Chondrocyte (in vitro differentiated cells): ENCODE data around the gene NEUROD2. TPM values are rescaled to one million over a fixed set of nuclear protein-coding genes. Genes with fewer than 3 reads are reported as not detected.

Source experiments
- DNase-seq: peaks from one replicate; pipeline ENCODE4 v3.0.0; 2021; ENCODE audit warnings: mixed read lengths, low spot score
- H3K27ac Mint-ChIP-seq: one replicate; pipeline ENCODE4 v1.8.0; 2021; ENCODE audit warnings: mild to moderate bottlenecking, moderate library complexity, mixed read lengths; ENCODE audit not compliant: unreplicated experiment
- H3K27me3 Mint-ChIP-seq: 2 replicates; pipeline ENCODE4 v1.8.0; 2021; ENCODE audit warnings: low read depth, mixed read lengths
- H3K36me3 Mint-ChIP-seq: 2 replicates; pipeline ENCODE4 v1.8.0; 2021; ENCODE audit warnings: low read depth, mixed read lengths
- H3K4me1 Mint-ChIP-seq: 2 replicates; pipeline ENCODE4 v1.8.0; 2021; ENCODE audit warnings: low read depth, mild to moderate bottlenecking, mixed read lengths
- H3K4me3 Mint-ChIP-seq: one replicate; pipeline ENCODE4 v1.8.0; 2021; ENCODE audit warnings: mild to moderate bottlenecking, moderate library complexity, mixed read lengths; ENCODE audit not compliant: unreplicated experiment
- H3K9me3 Mint-ChIP-seq: 2 replicates; pipeline ENCODE4 v1.8.0; 2021; ENCODE audit warnings: low read depth, mixed read lengths
- total RNA-seq: library from RNA; stranded (reverse); gene quantifications from 3 replicates; pipeline ENCODE4 v1.2.1, GENCODE V29; 2021
- TF ChIP-seq, protein P1 (sequence below): fragments of 200-600 bp; sonication (generic); IDR thresholded peaks from 2 replicates; pipeline ENCODE4 v1.5.0; 2021; ENCODE audit warnings: antibody characterized with exemption, mild to moderate bottlenecking, moderate library complexity

The NEUROD2 gene
- total RNA-seq, 1 donor from 2014 or later, result not detected

- Mint-ChIP-seq H3K27ac (no peak overlapping the region), H3K27me3 (peaks cover 62% of the 10 kb centered on the region), H3K9me3 (no peaks in the 10 kb centered on the region), H3K36me3 (no peaks in the 10 kb centered on the region), H3K4me1 (peaks cover 7% of the 10 kb centered on the region), H3K4me3 (no peak overlapping the region)
- TF ChIP-seq, protein P1, sequence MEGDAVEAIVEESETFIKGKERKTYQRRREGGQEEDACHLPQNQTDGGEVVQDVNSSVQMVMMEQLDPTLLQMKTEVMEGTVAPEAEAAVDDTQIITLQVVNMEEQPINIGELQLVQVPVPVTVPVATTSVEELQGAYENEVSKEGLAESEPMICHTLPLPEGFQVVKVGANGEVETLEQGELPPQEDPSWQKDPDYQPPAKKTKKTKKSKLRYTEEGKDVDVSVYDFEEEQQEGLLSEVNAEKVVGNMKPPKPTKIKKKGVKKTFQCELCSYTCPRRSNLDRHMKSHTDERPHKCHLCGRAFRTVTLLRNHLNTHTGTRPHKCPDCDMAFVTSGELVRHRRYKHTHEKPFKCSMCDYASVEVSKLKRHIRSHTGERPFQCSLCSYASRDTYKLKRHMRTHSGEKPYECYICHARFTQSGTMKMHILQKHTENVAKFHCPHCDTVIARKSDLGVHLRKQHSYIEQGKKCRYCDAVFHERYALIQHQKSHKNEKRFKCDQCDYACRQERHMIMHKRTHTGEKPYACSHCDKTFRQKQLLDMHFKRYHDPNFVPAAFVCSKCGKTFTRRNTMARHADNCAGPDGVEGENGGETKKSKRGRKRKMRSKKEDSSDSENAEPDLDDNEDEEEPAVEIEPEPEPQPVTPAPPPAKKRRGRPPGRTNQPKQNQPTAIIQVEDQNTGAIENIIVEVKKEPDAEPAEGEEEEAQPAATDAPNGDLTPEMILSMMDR, result no peak
- no peak for DNase-seq
Observed at GRCh38 chr17:39603304-39604016, 4.3 kb downstream of the NEUROD2 start.

DNA sequence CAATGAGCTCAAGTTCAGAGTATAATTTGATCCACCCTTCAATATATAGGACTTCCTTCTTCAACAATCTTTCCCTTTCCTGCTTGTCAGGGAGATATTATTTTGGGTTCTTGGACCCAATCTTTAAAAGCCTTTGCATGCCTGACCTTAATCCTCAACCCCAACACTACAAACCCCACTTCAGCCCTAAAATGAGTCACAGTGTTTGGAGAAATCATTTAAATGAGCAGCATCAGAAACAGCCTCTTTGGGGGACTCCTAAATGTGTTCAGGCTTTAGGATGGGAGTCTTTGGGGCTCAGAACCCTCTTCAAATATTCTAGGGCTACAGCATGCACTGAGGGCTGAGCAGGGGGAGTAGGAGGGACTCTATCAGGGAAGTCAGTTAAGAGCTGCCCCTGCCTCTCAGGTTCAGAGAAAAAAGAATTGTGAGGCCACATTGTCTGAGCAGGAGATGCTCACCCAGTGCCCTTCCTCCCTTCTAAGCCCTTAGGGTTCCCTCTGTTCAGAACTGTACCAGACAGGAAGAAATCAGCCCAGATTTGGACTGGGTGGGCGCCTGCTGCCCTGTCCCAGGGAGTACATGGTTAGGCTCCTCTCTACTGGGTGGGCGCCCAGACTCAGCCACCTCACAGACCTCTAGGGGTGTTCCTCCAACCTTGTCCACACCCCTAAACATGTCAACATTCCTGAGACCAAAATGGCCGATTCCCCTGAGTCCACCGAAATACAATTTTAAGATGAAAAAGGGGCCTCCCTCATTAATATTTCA, 5.0 kb downstream of the NEUROD2 start:
- Mint-ChIP-seq H3K27me3 (peaks cover 68% of the 10 kb centered on the region), H3K4me1 (peaks cover 7% of the 10 kb centered on the region), H3K4me3 (no peak overlapping the region), H3K9me3 (no peaks in the 10 kb centered on the region), H3K27ac (no peak overlapping the region), H3K36me3 (no peaks in the 10 kb centered on the region)
- no peak for DNase-seq
- TF ChIP-seq, protein P1, result no peak

DNA sequence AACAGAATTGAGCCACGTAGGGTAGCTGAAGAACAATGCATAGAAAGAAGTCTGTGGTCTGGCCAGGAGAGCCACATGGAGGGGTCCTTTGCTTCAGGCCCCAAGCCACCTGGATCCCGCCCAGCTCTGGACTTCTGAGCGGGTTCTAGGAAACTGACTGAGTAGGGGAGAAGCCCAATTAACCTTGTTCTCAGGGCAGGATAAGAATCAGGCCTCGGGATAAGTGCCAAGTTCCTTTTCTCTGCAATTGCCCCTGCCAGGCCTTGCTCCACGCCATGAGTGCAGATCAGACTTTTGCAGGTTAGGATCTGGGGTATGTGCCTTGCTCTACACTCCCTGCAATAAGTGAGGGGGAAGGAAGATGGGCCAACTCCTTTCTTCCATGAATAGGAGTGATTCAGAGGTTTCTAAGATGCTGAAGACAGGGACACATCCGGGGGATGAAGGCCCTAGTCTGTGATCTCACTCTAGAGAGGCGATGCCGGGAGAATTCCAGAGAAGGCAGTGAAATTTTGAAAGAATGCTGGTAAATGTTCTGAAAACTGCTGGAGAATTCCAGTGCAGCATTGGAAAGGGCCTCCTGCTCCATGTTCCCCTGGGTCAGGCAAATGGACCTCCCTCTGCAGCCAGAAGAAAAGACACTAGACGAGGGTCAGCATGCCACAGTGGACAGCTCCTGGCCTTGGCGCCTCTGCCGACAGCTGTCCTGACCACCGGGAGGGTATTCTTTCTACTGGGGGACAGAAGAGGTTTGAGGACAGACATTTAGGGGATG, 5.8 kb downstream of the NEUROD2 start:
- TF ChIP-seq, protein P1, result no peak
- no peak overlapping the region for H3K4me3 Mint-ChIP-seq
- no peak for DNase-seq
- H3K27me3 Mint-ChIP-seq, result peaks cover 70% of the 10 kb centered on the region
- no peak overlapping the region for H3K27ac Mint-ChIP-seq
- no peaks in the 10 kb centered on the region for H3K9me3 Mint-ChIP-seq
- no peaks in the 10 kb centered on the region for H3K36me3 Mint-ChIP-seq
- H3K4me1 Mint-ChIP-seq, result peaks cover 8% of the 10 kb centered on the region

DNA sequence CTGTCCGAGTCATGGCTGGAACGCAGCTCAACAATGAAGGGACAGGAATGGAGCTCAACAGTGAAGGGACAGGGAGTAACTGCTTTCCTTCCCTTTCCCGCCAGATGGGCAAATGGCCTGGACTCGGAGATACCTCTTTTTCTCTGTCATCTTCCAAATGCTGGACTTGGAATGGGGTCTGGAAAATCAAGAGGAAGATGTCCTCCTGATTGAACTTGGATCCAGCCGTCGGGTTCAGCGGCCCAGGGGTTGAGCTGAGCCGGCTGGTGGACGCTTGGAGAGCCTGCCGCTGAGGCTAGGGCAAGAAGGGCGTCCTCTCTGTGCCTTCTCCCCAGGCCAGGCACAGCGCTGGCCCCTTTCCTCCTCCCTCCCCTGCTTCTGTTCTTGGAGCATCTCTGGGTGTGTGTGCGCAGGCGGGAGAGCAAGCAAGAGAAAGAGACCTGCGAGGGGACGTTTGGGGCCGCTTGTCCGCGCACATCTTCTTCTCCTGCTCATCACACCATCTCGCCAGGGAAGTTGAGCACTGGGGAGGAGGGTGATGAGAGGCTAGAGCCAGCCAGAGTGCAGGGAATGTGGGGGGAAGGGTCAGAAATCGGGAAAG, 6.6 kb downstream of the NEUROD2 start:
- H3K27ac Mint-ChIP-seq, result no peak overlapping the region
- H3K36me3 Mint-ChIP-seq, result no peaks in the 10 kb centered on the region
- H3K9me3 Mint-ChIP-seq, result no peaks in the 10 kb centered on the region
- peaks cover 75% of the 10 kb centered on the region for H3K27me3 Mint-ChIP-seq
- peaks cover 9% of the 10 kb centered on the region for H3K4me1 Mint-ChIP-seq
- no peak overlapping the region for H3K4me3 Mint-ChIP-seq
- TF ChIP-seq, protein P1, result no peak
- DNase-seq, result no peak
